Uterus (tissue), 2 donors: ENCODE results near the gene AGFG1.

Experiments used
- CTCF ChIP-seq, 4 experiments: fragments of 200-600 bp in 2 of 4; fragments of 450-650 bp in 2 of 4; sonication (generic) in 2 of 4; IDR thresholded peaks; one replicate each; pipeline ENCODE4 v1.5.1; 2016 to 2019; ENCODE audit warnings: antibody characterized with exemption in 4 of 4, mild to moderate bottlenecking in 2 of 4, moderate library complexity in 1 of 4
- POLR2A ChIP-seq, 2 donors: fragments of 450-650 bp; IDR thresholded peaks; one replicate each; pipeline ENCODE4 v1.6.1; 2016; ENCODE audit warnings: antibody characterized with exemption in 2 of 2, mild to moderate bottlenecking in 1 of 2, moderate library complexity in 1 of 2

- TF ChIP-seq CTCF (IDR thresholded peaks at IDR 0.05) (no peak), POLR2A (IDR thresholded peaks at IDR 0.05) (no peak)
These were observed 32.7 kb upstream of the AGFG1 start for GRCh38 chr2:227439214-227439613.
